GM12878 (cell line): Measurements from ENCODE around the gene THOC7. TPM values are rescaled to one million over a fixed set of nuclear protein-coding genes. Genes with fewer than 3 reads are reported as not detected.

ENCODE experiments used
- ATAC-seq: fragments of 200-7000 bp; cut with Tn5 transposase; 3 replicates; pipeline ENCODE4 v1.9.1; 2020; ENCODE audit warnings: mild to moderate bottlenecking, moderate library complexity
- Bru-seq: library from RNA; stranded (reverse); fragments of 400-500 nt; gene quantifications from one replicate; lab custom pipeline; 2021; lab: Mats Ljungman, UMichigan
- BruChase-seq, 2 experiments: library from RNA; stranded (reverse); fragments of 400-500 nt; gene quantifications; one replicate each; lab custom pipeline; 2021; lab: Mats Ljungman, UMichigan
- BruUV-seq: library from RNA; stranded (reverse); fragments of 400-500 nt; replicated peaks from 2 replicates; lab custom pipeline; 2021; lab: Mats Ljungman, UMichigan
- CTCF ChIA-PET: fragments of 300-600 bp; sonication (Branson Sonifier 250); formaldehyde crosslinking; extraction: SDS; loops from one replicate; lab custom pipeline; 2021; ENCODE audit warnings: inconsistent platforms; lab: Yijun Ruan, JAX
- POLR2A ChIA-PET: fragments of 350-600 bp; formaldehyde crosslinking; extraction: SDS; loops from one replicate; lab custom pipeline; 2021; ENCODE audit warnings: inconsistent platforms; lab: Charles Lee
- RAD21 ChIA-PET: fragments of 300-600 bp; sonication (Branson Sonifier 250); formaldehyde crosslinking; loops from one replicate; lab custom pipeline; 2023; ENCODE audit warnings: antibody characterized with exemption; ENCODE audit not compliant: unreplicated experiment; lab: Charles Lee
- SMC1A ChIA-PET: fragments of 300-600 bp; sonication (Branson Sonifier 250); formaldehyde crosslinking; loops from one replicate; lab custom pipeline; 2023; ENCODE audit not compliant: unreplicated experiment, uncharacterized antibody; lab: Charles Lee
- DNase-seq: peaks from one replicate; pipeline ENCODE4 v3.0.0-alpha.2; 2011; ENCODE audit warnings: low read depth, low spot score
- FAIRE-seq: peaks from 3 replicates; lab custom pipeline; 2011; peaks lifted over from hg19 to GRCh38; lab: Jason Lieb, UNC
- H2AFZ ChIP-seq: 2 replicates; pipeline ENCODE4 v1.6.0; 2011; ENCODE audit warnings: low read depth, low read length, control low read depth; ENCODE audit not compliant: control insufficient read depth
- H3K27ac ChIP-seq: 2 replicates; pipeline ENCODE4 v1.5.1; 2011; ENCODE audit warnings: control low read depth; ENCODE audit not compliant: control insufficient read depth, insufficient read depth
- H3K27me3 ChIP-seq, 2 experiments: replicated peaks in 1 of 2; 2 replicates each; pipeline versions ENCODE4 v1.6.0 to v1.6.1; 2011; ENCODE audit warnings: low read length in 1 of 2; ENCODE audit not compliant: control insufficient read depth in 2 of 2, insufficient read depth in 2 of 2
- H3K36me3 ChIP-seq, 2 experiments: 2 replicates each; pipeline ENCODE4 v1.5.1; 2011; ENCODE audit warnings: low read length in 1 of 2; ENCODE audit not compliant: control insufficient read depth in 2 of 2, insufficient read depth in 2 of 2
- H3K4me1 ChIP-seq: 2 replicates; pipeline ENCODE4 v1.6.1; 2011; ENCODE audit warnings: mild to moderate bottlenecking, low read length, moderate library complexity, mixed read lengths; ENCODE audit not compliant: control insufficient read depth, insufficient read depth
- H3K4me2 ChIP-seq: 2 replicates; pipeline ENCODE4 v1.6.0; 2011; ENCODE audit warnings: control low read depth; ENCODE audit not compliant: control insufficient read depth, insufficient read depth
- H3K4me3 ChIP-seq: fragments of 200-600 bp; sonication (generic); 2 replicates; pipeline ENCODE4 v1.5.1; 2016
- H3K79me2 ChIP-seq: 2 replicates; pipeline ENCODE4 v1.6.0; 2011; ENCODE audit warnings: low read length; ENCODE audit not compliant: control insufficient read depth, insufficient read depth
- H3K9ac ChIP-seq: 2 replicates; pipeline ENCODE4 v1.8.0; 2011; ENCODE audit warnings: low read length, control low read depth, mixed read lengths; ENCODE audit not compliant: control insufficient read depth, insufficient read depth
- H3K9me3 ChIP-seq: replicated peaks from 3 replicates; pipeline ENCODE4 v1.5.1; 2011; ENCODE audit warnings: mild to moderate bottlenecking, low read length; ENCODE audit not compliant: control insufficient read depth, insufficient read depth
- H4K20me1 ChIP-seq: 2 replicates; pipeline ENCODE4 v1.6.0; 2011; ENCODE audit not compliant: control insufficient read depth, insufficient read depth
- HCFC1 ChIP-seq: fragments of 150-350 bp; IDR thresholded peaks from 2 replicates; pipeline ENCODE4 v1.6.1; 2014; ENCODE audit warnings: low read length
- IKZF2 ChIP-seq, 2 experiments: fragments of 450-650 bp; IDR thresholded peaks; 2 replicates each; pipeline ENCODE4 v1.6.1; 2017; ENCODE audit warnings: mild to moderate bottlenecking in 2 of 2, moderate library complexity in 2 of 2
- MAX ChIP-seq: IDR thresholded peaks from 2 replicates; pipeline ENCODE4 v1.6.1; 2012; ENCODE audit warnings: low read depth, low read length, improper control_type of control experiment
- MYB ChIP-seq: fragments of 150-350 bp; IDR thresholded peaks from 2 replicates; pipeline ENCODE4 v1.6.1; 2014; ENCODE audit warnings: mild to moderate bottlenecking, low read depth, low read length, borderline replicate concordance
- NKRF ChIP-seq: fragments of 450-650 bp; conservative IDR thresholded peaks from 2 replicates; pipeline ENCODE4 v1.6.1; 2017; ENCODE audit warnings: mild to moderate bottlenecking, moderate library complexity
- YY1 ChIP-seq: IDR thresholded peaks from 2 replicates; pipeline ENCODE4 v1.6.1; 2011; ENCODE audit warnings: low read depth, mild to moderate bottlenecking, low read length
- WGBS: methylation state at CpG from one replicate; pipeline ENCODE4 v1.1.6; 2016; ENCODE audit warnings: low lambda C conversion rate; ENCODE audit not compliant: insufficient replicate concordance, insufficient coverage; ENCODE audit errors: missing lambda C conversion rate; 5-methylcytosine and 5-hydroxymethylcytosine counted together
- in situ Hi-C: fragments of 300-500 bp; cut with MboI; formaldehyde crosslinking; loops from 9 replicates; pipeline ENCODE4 v1.14.3; 2018; ENCODE audit warnings: mixed read lengths
- intact Hi-C: fragments of 100-400 bp; cut with micrococcal nuclease; formaldehyde crosslinking; loops from one replicate; pipeline ENCODE4 v1.14.2; 2022; ENCODE audit not compliant: unreplicated experiment
- long read RNA-seq, 2 experiments: library from polyadenylated mRNA; unstranded; transcript quantifications; one replicate each; pipeline ENCODE4 v2.0.0, GENCODE V29; 2019 to 2020
- polyA minus RNA-seq, 3 experiments: library from RNA; depleted of rRNA, polyadenylated mRNA; stranded (reverse); fragments of >200 nt; gene quantifications; 2 replicates each; pipeline ENCODE4 v1.2.3, GENCODE V29; 2011
- polyA plus RNA-seq, 11 experiments: library from polyadenylated mRNA; depleted of rRNA in 4 of 11; unstranded in 6 of 11; stranded (reverse) in 5 of 11; fragments of >200 nt; fragmentation: Nextera tagmentation in 4 of 11; fragmentation: Illumina TruSeq in 1 of 11; extraction: Ambion mirVana in 4 of 11; extraction: Trizol in 1 of 11; gene quantifications; 1 replicate in 1 of 11; 2 replicates in 10 of 11; pipeline versions ENCODE4 v1.2.1 to v1.2.3, GENCODE V29; 2011 to 2016; ENCODE audit warnings: inconsistent platforms in 2 of 11, missing spikeins in 2 of 11, low read depth in 1 of 11
- total RNA-seq, 4 experiments: library from RNA; depleted of rRNA in 3 of 4; stranded (reverse); fragments of >200 nt in 3 of 4; fragmentation: Illumina TruSeq in 1 of 4; extraction: Trizol in 1 of 4; gene quantifications; 2 replicates each; pipeline versions ENCODE4 v1.2.1 to v1.2.3, GENCODE V29; 2013 to 2021
- TF ChIP-seq, protein P1 (sequence below): fragments of 450-650 bp; IDR thresholded peaks from 2 replicates; pipeline ENCODE4 v1.6.1; 2018; ENCODE audit warnings: mild to moderate bottlenecking, low read depth, moderate library complexity; ENCODE audit not compliant: partially characterized antibody

The THOC7 gene
- total RNA-seq (2013; cell fraction: nucleolus; rRNA removed), result 10.9 and 13.6 TPM in 2 replicates
- 61.7 and 73.8 TPM in 2 replicates for total RNA-seq (2014; rRNA removed)
- total RNA-seq (2014; rRNA removed; fragmentation: Illumina TruSeq; extraction: Trizol), result 129 and 138 TPM in 2 replicates
- 100 and 101 TPM in 2 replicates for total RNA-seq (2021)
- 62.5 TPM for polyA plus RNA-seq (2011; ENCODE audit: low read depth)
- 81.0 and 147 TPM in 2 replicates for polyA plus RNA-seq (2011; rRNA removed)
- 24.3 and 29.7 TPM in 2 replicates for polyA plus RNA-seq (2011; cell fraction: cytosol; rRNA removed)
- polyA plus RNA-seq (2011; cell fraction: nucleus; rRNA removed), result 20.1 and 20.9 TPM in 2 replicates
- polyA plus RNA-seq (2012), result 91.1 and 97.6 TPM in 2 replicates
- polyA plus RNA-seq (2014; fragmentation: Illumina TruSeq; extraction: Trizol), result 167 and 206 TPM in 2 replicates
- 100 to 1,000 TPM; 227 to 269 TPM for polyA plus RNA-seq (2014; fragmentation: Nextera tagmentation; extraction: Ambion mirVana)
- 97.9 and 108 TPM in 2 replicates for polyA plus RNA-seq (2014; rRNA removed)
- polyA plus RNA-seq (2016; fragmentation: Nextera tagmentation; extraction: Ambion mirVana), result 100 to 1,000 TPM; 146 to 157 TPM
- 7.2 and 18.1 TPM in 2 replicates for polyA minus RNA-seq (2011; rRNA and poly(A)+ RNA removed)
- polyA minus RNA-seq (2011; cell fraction: cytosol; rRNA and poly(A)+ RNA removed), result 7.9 and 10.6 TPM in 2 replicates
- 4.0 and 4.5 TPM in 2 replicates for polyA minus RNA-seq (2011; cell fraction: nucleus; rRNA and poly(A)+ RNA removed)
- Bru-seq, nascent RNA, result percentile 82 among the genes with signal in this experiment
- percentile 70 among the genes with signal in this experiment for BruChase-seq, experiment 1, labeled RNA remaining after a 6-hour chase
- BruChase-seq, experiment 2, labeled RNA remaining after a 2-hour chase, result percentile 70 among the genes with signal in this experiment
- long read RNA-seq, experiment 1, transcript THOC7-201 (8 exons, 990 nt), result major isoform, 14 of 22 reads
- long read RNA-seq, experiment 1, partial matches to known transcripts, result 4 of 22 reads
- long read RNA-seq, experiment 1, other reads (novel, unspliced or antisense), result 3 of 22 reads
- long read RNA-seq, experiment 2, transcript THOC7-201 (8 exons, 990 nt), result major isoform, 69 of 90 reads
- long read RNA-seq, experiment 2, partial matches to known transcripts, result 10 of 90 reads
- long read RNA-seq, experiment 2, other reads (novel, unspliced or antisense), result 7 of 90 reads

DNA sequence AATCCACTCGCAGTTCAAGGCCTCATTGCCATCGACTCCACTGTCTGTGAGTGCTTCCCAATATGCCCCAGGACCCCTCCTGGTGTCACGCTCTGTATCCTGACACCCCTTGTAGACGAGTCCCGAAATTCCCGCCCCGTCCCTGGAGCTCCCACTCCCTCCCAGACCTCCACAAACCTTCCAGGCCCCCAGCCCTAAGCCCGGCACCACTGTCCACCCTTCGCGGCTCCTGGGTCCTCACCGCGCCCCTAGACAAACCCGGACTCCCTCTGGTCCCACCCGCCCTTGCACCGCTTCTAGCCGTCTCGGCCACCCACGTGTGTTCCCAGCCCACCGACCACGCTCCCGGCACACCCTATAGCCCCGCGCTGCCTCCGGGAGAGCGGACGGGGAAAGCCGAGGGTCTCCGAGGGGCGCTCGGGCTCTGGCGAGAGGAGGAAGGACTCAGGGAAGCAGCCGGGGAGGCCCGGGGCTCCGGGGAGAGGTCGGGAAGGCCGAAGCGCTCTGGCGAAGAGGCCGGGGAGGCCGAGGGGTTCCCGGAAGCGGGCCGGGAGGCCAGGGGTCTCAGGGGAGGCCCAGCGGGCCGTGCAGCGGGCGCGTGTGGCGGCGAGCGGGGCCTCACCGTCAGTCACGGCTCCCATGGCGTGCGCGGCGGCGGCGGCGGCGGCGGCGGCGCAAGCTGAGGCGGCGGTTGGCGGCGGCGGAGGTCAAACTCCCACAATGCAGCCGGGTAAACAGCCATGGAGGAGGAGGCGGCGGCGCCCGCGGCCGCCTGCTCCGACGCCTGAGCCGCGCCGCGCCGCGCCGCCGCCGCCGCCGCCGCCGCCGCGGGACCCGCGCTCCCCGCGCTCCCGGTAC lies at the start of gene THOC7, which contains the start of gene ATXN7:
Gene THOC7 (minus strand): TSS at position 656 of the 858 bp plus-strand sequence. CDS start 15 bp downstream, at position 641.
Gene ATXN7 (plus strand): TSS at position 718 of the 858 bp plus-strand sequence. CDS start 48,732 bp downstream, outside the sequence.
- peaks cover 74% of the 10 kb centered on the region for H3K79me2 ChIP-seq
- FAIRE-seq (no peak), ATAC-seq (peak; percentile 78), DNase-seq (no peak)
- H3K9ac ChIP-seq, result peak within 1 kb of the TSS; percentile 95
- RAD21 ChIA-PET, result interaction anchor here (1.4 kb wide), 1 partner anchor 49 kb away, joined by 5 read pairs; the partner anchor contains the start of gene SCAANT1
- peak within 1 kb of the TSS; percentile 84 for H2AFZ ChIP-seq
- H3K27me3 ChIP-seq, result no peaks in the 10 kb centered on the region
- intact Hi-C loops, result loop anchor here (2.0 kb wide), 1 partner anchor 47 kb away; no protein-coding TSS in a partner anchor
- H4K20me1 ChIP-seq, result no peaks in the 10 kb centered on the region
- SMC1A ChIA-PET, result no interaction called here
- H3K27ac ChIP-seq, result peak within 1 kb of the TSS; percentile 94
- CTCF ChIA-PET, result no interaction called here
- H3K4me2 ChIP-seq, result peak within 1 kb of the TSS; percentile 86
- peak within 1 kb of the TSS; percentile 100 for H3K4me3 ChIP-seq
- WGBS, result under 1% methylated on average over 52 of the region's 98 CpGs
- in situ Hi-C loops, result no loop called here
- peaks cover 7% of the 10 kb centered on the region; the same call in 1 of the 2 replicates for H3K4me1 ChIP-seq
- H3K36me3 ChIP-seq, result no peaks in the 10 kb centered on the region
- POLR2A ChIA-PET, result interaction anchor here (0.6 to 1.4 kb wide), 2 partner anchors 12 to 1846 kb away, joined by 3 to 5 read pairs; no protein-coding TSS in a partner anchor
- no TSS peak for BruUV-seq
- no peaks in the 10 kb centered on the region for H3K9me3 ChIP-seq
- TF ChIP-seq, protein P1, sequence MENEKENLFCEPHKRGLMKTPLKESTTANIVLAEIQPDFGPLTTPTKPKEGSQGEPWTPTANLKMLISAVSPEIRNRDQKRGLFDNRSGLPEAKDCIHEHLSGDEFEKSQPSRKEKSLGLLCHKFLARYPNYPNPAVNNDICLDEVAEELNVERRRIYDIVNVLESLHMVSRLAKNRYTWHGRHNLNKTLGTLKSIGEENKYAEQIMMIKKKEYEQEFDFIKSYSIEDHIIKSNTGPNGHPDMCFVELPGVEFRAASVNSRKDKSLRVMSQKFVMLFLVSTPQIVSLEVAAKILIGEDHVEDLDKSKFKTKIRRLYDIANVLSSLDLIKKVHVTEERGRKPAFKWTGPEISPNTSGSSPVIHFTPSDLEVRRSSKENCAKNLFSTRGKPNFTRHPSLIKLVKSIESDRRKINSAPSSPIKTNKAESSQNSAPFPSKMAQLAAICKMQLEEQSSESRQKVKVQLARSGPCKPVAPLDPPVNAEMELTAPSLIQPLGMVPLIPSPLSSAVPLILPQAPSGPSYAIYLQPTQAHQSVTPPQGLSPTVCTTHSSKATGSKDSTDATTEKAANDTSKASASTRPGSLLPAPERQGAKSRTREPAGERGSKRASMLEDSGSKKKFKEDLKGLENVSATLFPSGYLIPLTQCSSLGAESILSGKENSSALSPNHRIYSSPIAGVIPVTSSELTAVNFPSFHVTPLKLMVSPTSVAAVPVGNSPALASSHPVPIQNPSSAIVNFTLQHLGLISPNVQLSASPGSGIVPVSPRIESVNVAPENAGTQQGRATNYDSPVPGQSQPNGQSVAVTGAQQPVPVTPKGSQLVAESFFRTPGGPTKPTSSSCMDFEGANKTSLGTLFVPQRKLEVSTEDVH, result no peak
- TF ChIP-seq MYB, result no peak
- peak; percentile 68 for TF ChIP-seq NKRF
- TF ChIP-seq YY1, result peak; percentile 51; the same call in 1 of the 2 replicates
- no peak for TF ChIP-seq HCFC1
- peak; percentile 41 for TF ChIP-seq MAX
- 0 out of 4 replicates have a peak, but pooled peaks of 1 of the 2 experiments have one; percentile 14 for TF ChIP-seq IKZF2 (IDR thresholded peaks at IDR 0.05)
